HG03280 (cell line): ENCODE measurements around the gene KRTAP1-4.
"Not testable (repeated sequence)": the region's sequence is repeated elsewhere in the genome, so short reads cannot be mapped to it uniquely, and the experiment has no call there.

Experiments used
- ATAC-seq: cut with Tn5 transposase; IDR thresholded peaks from one replicate; pipeline ENCODE4 v1.9.1; 2021; ENCODE audit warnings: mild to moderate bottlenecking, moderate library complexity; ENCODE audit not compliant: unreplicated experiment

The KRTAP1-4 gene

GRCh38 chr17:41029633-41030245 lies at the start of gene KRTAP1-4:
Gene KRTAP1-4 (minus strand): TSS chr17:41030195. CDS start chr17:41030078, 117 bp downstream.
- ATAC-seq: no peak

GRCh38 chr17:41076788-41077187 lies 46.8 kb upstream of the KRTAP1-4 start:
- ATAC-seq: no peak

GRCh38 chr17:41073676-41074075 lies 43.7 kb upstream of the KRTAP1-4 start:
- ATAC-seq: no peak

- ATAC-seq: no peak
Observed at GRCh38 chr17:41071606-41072360, 41.8 kb upstream of the KRTAP1-4 start.

GRCh38 chr17:41069031-41069430 lies 39.0 kb upstream of the KRTAP1-4 start:
- no peak for ATAC-seq

- ATAC-seq: no peak
Observed at GRCh38 chr17:41067281-41067680, 37.3 kb upstream of the KRTAP1-4 start.

GRCh38 chr17:41065829-41066624 lies 36.0 kb upstream of the KRTAP1-4 start, which contains the start of gene KRTAP2-4:
Gene KRTAP2-4 (minus strand): TSS chr17:41065879. CDS start chr17:41065845, 34 bp downstream.
- no peak for ATAC-seq

GRCh38 chr17:41065016-41065689 lies 35.2 kb upstream of the KRTAP1-4 start:
- ATAC-seq: not testable (repeated sequence)

GRCh38 chr17:41064301-41064700 lies 34.3 kb upstream of the KRTAP1-4 start:
- ATAC-seq: no peak

GRCh38 chr17:41063449-41063848 lies 33.5 kb upstream of the KRTAP1-4 start:
- no peak for ATAC-seq

GRCh38 chr17:41061964-41062363 lies 32.0 kb upstream of the KRTAP1-4 start:
- no peak for ATAC-seq

GRCh38 chr17:41060052-41060604 lies 30.1 kb upstream of the KRTAP1-4 start, which contains the start of gene KRTAP2-3:
Gene KRTAP2-3 (minus strand): TSS chr17:41060114. CDS start chr17:41060050, 64 bp downstream.
- ATAC-seq: no peak

GRCh38 chr17:41059276-41060051 lies 29.5 kb upstream of the KRTAP1-4 start:
- ATAC-seq: not testable (repeated sequence)

- ATAC-seq: no peak
Observed at GRCh38 chr17:41058741-41059140, 28.7 kb upstream of the KRTAP1-4 start.

GRCh38 chr17:41057547-41057946 lies 27.6 kb upstream of the KRTAP1-4 start:
- ATAC-seq: no peak

- not testable (repeated sequence) for ATAC-seq
Observed at GRCh38 chr17:41055130-41055529, 25.1 kb upstream of the KRTAP1-4 start, which contains the start of gene KRTAP2-2. Gene KRTAP2-2 (minus strand): TSS chr17:41055230. CDS start chr17:41055211, 19 bp downstream.

GRCh38 chr17:41054556-41054955 lies 24.6 kb upstream of the KRTAP1-4 start:
- not testable (repeated sequence) for ATAC-seq

GRCh38 chr17:41054025-41054424 lies 24.0 kb upstream of the KRTAP1-4 start:
- no peak for ATAC-seq

- no peak for ATAC-seq
Observed at GRCh38 chr17:41052566-41052965, 22.6 kb upstream of the KRTAP1-4 start.

GRCh38 chr17:41049110-41049509 lies 19.1 kb upstream of the KRTAP1-4 start:
- no peak for ATAC-seq
